GM21528 (cell line): ENCODE results near the gene CHN1.

Experiments used
- ATAC-seq: cut with Tn5 transposase; IDR thresholded peaks from one replicate; pipeline ENCODE4 v1.9.1; 2021; ENCODE audit warnings: mild to moderate bottlenecking, moderate library complexity; ENCODE audit not compliant: unreplicated experiment, low FRiP score

Gene CHN1

DNA sequence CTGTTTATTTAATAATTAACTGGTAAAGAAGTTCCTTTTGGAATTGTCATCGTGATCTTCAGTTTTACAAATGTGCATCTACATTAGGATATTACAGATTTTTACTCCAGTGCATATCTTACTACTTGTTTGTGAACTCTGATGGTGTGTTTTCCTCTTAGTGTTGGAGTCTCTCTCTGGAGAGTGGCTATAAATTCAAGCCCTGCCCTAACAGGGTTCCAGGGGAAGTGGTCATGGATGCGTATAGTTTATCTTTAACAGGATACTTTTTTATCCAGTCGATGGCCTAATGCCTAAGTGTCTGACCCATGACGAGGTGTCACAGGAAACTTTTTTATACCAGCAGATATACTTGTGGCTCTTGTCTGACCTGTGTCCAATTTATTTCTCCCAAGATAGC, 75.4 kb downstream of the CHN1 start:
- ATAC-seq: no peak

DNA sequence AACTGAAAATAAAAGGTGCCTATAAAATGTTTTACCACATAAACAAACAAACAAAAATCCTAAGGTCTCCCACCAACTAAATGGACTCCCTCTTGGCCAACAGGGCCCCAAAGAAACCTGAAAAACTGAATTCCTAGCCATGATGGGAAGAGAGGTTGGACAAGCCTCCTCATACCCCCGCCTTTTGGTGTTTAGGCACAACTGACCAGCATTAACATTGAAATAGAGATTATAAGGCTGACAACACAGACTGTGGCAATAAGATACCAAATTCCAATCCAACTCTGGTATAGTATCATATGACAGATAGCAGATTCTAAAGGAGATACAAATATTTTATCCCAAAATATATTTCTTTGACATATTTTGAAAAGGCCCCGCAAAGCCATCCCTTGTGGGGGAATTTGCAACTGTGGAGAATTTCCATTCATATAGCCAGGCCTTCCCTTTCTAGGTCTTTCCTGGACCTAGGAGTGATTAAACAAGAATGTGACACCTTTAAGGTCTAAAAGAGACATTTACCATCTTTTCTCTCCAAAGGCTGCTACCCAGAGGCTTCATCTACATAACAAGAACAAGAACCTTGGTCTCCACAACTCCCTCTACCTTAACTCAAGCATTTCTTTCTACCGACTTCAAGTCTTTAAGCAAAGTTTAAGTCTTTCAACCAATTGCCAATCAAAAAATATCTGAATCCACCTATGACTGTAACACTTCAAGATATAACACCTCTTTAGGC, 80.0 kb downstream of the CHN1 start:
- no peak for ATAC-seq

DNA sequence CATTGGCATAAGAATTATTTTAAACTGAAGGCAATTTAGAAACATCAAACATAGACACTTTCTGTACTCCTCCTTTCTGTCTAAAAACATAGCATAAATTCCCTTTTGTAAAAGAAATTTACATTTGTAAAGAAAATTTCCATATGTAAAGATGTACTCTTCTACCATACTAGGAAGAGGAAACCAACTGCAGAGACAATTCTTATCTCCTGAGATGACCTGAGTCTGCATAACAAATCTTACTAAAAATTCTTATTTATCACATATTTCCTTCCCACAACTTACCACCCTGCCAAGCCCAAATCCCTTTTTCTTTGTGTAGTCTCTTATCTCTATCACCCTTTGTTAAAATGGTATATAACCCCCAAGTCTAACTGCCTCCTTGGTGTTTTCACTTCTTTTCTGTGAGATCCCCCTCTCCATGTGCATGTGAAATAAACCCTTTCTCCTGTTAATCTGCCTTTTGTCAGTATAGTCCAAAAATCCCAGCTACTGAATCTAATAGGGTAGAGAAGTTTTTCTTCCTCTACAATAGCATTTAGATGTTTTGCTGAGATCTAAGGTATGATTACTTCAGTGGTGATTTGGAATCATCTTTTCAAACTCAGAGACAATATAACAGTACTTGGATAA, 81.0 kb downstream of the CHN1 start:
- no peak for ATAC-seq

DNA sequence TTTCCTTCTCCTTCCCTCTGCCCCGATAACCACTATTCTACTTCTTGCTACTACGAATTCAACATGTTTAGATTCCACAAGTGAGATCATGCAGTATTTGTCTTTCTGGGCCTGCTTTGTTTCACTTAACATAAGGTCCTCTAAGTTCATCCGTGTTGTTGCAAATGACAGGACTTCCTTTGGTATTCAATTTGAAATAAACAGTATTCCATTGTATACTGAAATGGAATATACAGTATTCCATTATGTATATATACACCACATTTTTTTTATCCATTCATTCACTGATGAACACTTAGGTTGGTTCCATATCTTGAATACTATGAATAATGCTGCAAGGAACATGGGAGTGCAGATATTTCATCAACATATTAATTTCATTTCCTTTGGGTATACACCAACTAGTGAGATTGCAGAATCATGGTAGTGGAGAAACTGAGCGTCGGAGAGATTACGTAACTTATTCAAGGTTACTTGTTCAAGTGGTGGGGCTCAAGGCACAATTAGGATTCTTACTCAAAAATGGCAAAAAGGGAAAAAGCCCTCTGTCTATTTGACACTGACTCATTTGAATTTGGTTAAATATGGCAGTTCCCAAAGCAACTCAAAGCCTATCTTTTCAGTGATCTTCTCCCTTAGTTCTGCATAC, 85.1 kb downstream of the CHN1 start:
- ATAC-seq: no peak

DNA sequence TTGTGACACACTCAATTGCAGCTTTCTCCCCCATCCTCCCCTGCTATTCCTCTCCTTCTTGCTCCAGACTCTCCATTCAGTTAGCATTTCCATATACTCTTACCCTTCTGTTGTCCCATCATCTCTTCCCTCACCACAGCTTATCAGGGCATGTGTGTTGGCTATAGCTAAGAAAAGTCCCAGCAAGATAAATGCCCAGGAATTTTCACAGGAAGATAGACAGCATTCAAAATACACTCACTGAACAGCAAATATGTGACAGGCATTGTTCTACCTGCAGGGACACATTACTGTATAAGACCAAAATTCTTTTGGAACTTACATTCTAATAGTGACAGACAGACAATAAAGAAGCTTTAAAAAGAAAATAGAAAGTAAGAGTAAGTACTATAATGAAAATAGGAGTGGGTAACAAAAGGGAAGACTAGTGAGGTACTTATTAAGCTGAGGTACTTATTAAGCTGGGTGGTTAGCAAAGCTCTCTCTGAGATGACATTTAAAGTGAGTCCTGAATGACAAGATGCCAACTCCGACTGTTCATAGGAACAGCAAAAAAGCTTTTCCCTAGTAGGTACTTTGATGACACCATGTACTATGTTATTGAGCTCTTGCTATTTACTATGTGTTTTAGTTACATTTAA, 86.2 kb downstream of the CHN1 start:
- ATAC-seq: no peak

GRCh38 chr2:174916270-174916930, 88.8 kb downstream of the CHN1 start:
- no peak for ATAC-seq

GRCh38 chr2:174914853-174915760, 90.1 kb downstream of the CHN1 start:
- ATAC-seq: no peak

GRCh38 chr2:174908284-174908683, 96.9 kb downstream of the CHN1 start:
- no peak for ATAC-seq

DNA sequence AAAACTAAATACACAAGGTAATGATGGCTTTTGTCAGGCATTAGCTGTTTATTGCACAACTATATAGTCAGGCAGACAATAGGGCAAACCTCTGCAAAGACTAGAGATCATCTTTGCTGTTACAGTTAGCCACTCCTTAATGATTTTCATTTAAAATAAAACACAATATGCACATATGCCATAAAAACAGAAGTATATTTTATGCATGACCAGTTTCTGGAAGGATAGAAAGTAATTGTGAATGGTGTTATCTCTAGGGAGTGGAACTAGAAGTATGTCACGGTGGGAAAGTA, 102.0 kb downstream of the CHN1 start:
- no peak for ATAC-seq

GRCh38 chr2:174902506-174903263, 102.5 kb downstream of the CHN1 start:
- ATAC-seq: no peak

GRCh38 chr2:174901075-174901474, 104.1 kb downstream of the CHN1 start:
- no peak for ATAC-seq

DNA sequence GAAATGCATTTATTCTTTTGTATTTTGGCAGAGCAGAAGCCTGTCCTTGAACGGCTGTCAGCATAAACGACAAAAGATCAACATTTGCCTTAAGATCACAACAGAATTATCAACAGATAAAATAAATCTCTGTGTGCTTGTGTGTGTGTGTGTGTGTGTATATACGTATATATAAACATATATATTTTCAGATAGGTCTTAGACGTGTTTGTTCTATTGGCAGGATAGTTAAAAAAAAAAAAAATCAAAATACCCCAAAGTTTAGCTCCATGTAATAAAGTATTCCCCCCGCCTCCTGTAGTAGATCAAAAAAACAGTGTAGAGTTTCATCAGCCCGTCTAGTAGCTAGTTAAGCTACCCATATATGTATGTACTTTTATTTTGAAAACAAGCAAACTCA, 107.9 kb downstream of the CHN1 start:
- no peak for ATAC-seq

GRCh38 chr2:174893018-174893417, 112.2 kb downstream of the CHN1 start:
- ATAC-seq: no peak

DNA sequence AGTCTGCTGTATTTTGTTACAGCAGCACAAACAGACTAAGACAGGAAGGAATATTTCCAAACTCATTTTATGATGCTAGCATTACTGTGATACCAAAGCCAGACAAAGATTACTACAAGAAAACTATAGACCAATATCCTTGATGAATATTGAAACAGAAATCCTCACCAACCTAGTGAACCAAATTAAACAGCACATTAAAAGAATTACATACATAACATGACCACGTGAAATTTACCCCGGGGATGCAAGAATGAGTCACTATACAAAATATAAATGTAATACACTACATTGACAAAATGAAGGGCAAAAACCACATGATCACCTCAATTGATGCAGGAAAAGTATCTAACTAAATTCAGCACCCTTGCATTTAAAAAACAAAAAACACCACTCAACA, 112.6 kb downstream of the CHN1 start:
- ATAC-seq: no peak

GRCh38 chr2:174888646-174889271, 116.4 kb downstream of the CHN1 start:
- ATAC-seq: no peak

- no peak for ATAC-seq
Measured at GRCh38 chr2:174888146-174888545, 117.0 kb downstream of the CHN1 start.

GRCh38 chr2:174882416-174882815, 122.8 kb downstream of the CHN1 start:
- no peak for ATAC-seq

DNA sequence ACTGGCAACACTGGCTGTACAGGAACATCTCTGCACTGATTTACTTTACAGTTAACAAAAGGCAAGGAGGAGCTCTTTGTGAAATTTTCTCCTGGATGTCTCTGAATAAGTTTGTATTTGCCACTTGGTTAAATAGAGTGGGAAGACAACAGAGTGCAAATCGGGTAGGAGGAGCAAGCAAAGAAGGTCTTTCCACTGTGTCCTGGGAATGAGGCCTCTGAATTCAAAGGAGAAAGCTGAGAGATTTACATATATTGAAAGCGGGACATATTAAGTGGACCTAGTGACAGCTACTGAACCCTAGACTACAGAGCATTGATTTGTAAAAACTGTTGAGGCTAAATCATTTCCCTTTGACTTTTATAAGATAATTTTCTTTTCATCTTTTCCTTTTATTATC, 123.5 kb downstream of the CHN1 start:
- ATAC-seq: no peak
